ENCODE measurements around the gene SF1.

DNA sequence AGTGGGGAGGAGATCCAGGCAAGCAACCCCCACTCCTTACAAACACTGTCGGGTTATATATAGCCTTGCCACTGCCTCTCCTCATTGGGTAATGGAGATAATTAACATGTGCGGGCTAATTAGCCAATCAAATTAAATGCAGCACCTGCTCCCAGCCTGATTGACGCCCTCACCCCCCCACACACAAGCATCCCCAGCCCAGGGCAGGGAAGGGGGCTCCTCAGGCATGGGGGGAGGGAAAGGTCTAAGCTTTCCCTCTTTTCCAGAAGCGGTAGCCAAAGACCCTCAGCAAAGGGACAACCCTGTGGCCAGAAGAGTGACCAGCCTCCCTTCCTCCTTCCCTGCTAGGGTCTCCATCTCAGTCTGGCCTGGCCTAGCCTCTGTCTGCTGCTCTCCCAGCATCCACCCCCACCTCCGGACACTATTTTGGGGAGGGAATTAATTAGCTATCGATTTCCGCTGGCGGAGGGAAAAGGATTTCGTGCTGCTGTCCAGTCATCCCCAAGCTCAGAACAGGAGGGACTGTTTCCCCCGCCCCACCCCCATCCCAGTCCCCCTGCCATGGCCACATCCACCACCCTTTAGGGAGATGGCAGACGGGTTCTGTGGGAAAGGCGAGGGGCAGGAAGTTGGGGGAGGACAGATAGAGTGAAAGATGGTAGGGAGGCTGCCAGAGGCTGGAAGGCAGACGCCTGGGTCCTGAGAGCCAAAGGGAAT lies 62.4 kb downstream of the SF1 start:
- TF ChIP-seq, protein P1, sequence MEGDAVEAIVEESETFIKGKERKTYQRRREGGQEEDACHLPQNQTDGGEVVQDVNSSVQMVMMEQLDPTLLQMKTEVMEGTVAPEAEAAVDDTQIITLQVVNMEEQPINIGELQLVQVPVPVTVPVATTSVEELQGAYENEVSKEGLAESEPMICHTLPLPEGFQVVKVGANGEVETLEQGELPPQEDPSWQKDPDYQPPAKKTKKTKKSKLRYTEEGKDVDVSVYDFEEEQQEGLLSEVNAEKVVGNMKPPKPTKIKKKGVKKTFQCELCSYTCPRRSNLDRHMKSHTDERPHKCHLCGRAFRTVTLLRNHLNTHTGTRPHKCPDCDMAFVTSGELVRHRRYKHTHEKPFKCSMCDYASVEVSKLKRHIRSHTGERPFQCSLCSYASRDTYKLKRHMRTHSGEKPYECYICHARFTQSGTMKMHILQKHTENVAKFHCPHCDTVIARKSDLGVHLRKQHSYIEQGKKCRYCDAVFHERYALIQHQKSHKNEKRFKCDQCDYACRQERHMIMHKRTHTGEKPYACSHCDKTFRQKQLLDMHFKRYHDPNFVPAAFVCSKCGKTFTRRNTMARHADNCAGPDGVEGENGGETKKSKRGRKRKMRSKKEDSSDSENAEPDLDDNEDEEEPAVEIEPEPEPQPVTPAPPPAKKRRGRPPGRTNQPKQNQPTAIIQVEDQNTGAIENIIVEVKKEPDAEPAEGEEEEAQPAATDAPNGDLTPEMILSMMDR (IDR thresholded peaks at IDR 0.05), result no peak
- TF ChIP-seq, protein P2, sequence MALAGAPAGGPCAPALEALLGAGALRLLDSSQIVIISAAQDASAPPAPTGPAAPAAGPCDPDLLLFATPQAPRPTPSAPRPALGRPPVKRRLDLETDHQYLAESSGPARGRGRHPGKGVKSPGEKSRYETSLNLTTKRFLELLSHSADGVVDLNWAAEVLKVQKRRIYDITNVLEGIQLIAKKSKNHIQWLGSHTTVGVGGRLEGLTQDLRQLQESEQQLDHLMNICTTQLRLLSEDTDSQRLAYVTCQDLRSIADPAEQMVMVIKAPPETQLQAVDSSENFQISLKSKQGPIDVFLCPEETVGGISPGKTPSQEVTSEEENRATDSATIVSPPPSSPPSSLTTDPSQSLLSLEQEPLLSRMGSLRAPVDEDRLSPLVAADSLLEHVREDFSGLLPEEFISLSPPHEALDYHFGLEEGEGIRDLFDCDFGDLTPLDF (CRISPR knock-in tag; IDR thresholded peaks at IDR 0.05), result no peak
- TF ChIP-seq ZNF232 (CRISPR knock-in tag; IDR thresholded peaks at IDR 0.05), result no peak
- no peak for TF ChIP-seq CREM (CRISPR knock-in tag; IDR thresholded peaks at IDR 0.05)
